Medulla oblongata (tissue), 1 donor: ENCODE measurements around the gene TEX36.
"Not testable (repeated sequence)": the region's sequence is repeated elsewhere in the genome, so short reads cannot be mapped to it uniquely, and the experiment has no call there.

Experiments used
- DNase-seq: peaks from one replicate; pipeline ENCODE4 v3.0.0-alpha.2; 2015; ENCODE audit errors: extremely low spot score

Gene TEX36

GRCh38 chr10:125631806-125632205, 51.2 kb downstream of the TEX36 start:
- no peak for DNase-seq

DNA sequence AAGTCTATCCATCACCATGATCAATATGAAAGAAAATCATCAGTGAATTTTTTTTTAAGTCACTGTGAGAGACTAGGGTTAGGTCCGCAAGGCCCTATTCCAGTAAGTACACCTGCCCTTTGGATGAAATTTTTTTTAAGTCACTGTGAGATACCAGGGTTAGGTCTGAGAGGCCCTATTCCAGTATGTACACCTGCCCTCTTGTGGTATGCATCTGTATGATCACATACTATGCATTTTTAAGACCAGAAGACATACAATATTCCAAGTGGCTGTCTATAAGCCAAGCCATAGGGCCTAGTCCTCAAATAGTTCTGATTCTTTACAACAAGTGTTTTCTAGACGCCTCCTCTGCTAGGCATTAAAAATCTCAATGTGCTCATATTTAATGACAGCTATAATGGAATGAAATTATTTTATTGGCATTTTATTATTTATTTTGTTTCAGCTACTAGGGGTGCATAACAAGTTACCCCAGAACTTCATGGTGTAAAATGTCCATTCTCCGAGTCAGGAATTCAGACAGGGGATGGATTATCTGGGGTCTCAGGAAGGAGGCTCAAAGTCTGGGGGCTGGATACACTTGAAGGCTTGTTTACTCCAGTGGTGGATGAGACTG, 53.1 kb downstream of the TEX36 start:
- no peak for DNase-seq

DNA sequence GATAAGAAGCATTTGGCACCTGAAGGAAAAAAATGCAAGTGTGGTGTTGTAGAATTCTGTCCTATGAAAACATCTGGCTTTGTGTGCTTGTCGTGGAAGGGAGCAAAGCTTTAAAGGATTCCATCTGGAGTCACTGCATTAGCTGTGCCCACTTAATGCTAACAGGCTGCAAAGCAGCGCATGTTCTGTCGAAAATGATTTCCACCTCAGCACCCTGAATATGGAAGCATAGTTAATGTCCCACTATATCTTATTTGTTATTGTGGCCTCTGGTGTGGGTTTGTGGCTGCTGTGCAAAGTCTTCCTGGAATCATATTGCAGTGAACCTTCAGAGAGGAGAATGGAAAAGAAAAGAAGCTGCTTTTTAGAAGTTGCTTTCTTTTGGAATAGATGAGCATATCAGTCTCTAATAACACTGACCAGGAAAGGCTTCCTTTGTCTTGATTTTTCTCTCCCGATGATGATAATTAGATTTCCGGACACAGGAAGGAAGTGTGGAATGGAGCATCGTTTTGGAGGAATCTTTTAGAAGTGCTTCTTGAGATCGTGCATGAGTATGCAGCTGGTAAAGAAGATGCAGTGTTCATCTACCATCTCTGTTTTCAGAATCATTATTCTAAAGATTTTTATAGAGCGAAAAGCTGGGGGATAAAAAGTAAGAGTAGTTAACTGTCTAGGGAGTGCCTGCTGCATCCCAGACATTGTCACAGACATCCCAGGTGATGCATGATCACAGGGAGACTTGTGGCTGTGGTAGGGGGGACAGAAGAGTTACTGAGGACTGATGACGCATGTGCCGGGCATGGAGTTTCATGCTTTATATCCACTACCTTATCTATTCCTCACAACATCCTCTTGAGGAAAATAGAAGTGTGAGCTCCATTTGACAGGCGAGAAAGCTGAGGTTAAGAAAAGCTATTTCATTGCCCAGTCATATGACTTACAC, 54.6 kb downstream of the TEX36 start:
- no peak for DNase-seq

- DNase-seq = no peak
Measured at GRCh38 chr10:125627646-125628045, 55.3 kb downstream of the TEX36 start.

DNA sequence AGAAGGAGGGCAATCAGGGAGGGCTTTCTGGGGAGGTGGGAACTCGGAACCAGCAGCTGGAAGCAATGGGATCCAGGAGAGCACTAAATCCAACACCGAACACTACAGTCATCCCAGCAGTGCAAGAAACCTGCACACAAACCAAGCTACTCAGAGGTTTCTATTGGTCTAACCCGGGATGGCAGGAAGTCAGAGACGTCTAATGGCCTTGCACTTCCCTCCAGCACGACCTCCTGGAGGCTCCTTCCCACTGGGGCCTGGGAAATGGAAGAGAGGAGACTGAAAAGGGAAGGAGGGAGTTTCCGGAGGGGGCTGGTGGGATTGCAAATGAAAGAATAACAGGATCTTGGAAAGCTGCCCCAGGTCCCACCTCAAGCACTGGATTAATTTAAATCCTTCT, 56.3 kb downstream of the TEX36 start:
- no peak for DNase-seq

GRCh38 chr10:125625586-125625985, 57.4 kb downstream of the TEX36 start:
- DNase-seq = no peak

DNA sequence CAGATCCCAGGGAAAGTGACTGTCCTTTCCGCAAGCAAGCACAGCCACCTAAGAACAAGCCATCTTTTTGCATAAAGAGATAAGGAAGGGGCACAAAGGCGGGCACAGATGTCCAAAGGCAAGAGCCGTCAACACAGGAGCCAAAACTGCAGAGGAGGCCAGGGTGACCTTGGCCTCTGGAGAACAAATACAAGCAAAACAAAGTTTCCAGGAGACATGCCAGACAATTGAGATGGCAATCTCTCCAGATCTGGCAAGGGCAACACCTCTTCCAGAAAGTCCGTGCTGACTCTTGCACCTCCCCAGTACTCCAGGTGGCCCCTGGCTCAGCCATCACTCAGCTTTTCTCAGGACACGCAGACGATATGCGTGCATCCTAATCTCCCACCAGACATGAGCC, 58.2 kb downstream of the TEX36 start:
- DNase-seq = no peak

- no peak for DNase-seq
Measured at GRCh38 chr10:125621052-125621451, 61.9 kb downstream of the TEX36 start.

GRCh38 chr10:125620401-125620800, 62.6 kb downstream of the TEX36 start:
- no peak for DNase-seq

GRCh38 chr10:125613062-125613461, 69.9 kb downstream of the TEX36 start:
- not testable (repeated sequence) for DNase-seq

DNA sequence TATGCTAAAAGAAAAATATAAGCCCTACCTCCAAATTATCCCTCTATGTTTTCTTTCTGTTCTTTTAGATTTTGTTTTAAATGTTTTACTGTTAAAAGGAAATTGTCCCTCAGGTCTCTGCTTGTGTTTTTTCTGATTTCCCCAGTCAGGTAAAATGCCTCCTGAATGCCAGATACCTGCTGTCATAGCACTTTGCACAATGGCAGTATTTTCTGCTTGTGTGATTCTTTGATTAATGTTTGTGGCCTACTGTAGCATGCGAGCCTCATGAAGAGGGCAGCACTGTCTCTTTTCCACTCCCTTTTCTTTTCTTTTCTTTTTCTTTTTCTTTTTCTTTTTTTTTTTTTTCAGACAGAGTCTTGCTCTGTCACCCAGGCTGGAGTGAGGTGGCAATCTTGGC, 71.2 kb downstream of the TEX36 start:
- no peak for DNase-seq

- no peak for DNase-seq
Measured at GRCh38 chr10:125611216-125611615, 71.7 kb downstream of the TEX36 start.

DNA sequence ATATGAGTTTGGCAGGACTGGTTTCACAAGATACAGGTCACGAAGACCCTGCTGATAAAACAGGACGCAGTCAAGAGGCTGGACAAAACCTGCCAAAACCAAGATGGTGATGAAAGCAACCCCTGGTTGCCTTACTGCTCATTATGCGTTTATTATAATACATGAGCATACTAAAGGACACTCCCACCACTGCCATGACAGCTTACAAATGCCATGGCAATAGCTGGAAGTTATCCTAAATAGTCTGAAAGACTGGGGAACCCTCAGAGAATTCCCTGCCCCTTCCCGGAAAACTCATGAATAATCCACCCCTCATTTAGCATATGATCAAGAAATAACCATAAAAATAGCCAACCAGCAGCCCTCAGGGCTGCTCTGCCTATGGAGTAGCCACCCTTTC, 73.1 kb downstream of the TEX36 start:
- DNase-seq = no peak

GRCh38 chr10:125608474-125608873, 74.5 kb downstream of the TEX36 start:
- no peak for DNase-seq

GRCh38 chr10:125607689-125608290, 75.2 kb downstream of the TEX36 start:
- DNase-seq = no peak

DNA sequence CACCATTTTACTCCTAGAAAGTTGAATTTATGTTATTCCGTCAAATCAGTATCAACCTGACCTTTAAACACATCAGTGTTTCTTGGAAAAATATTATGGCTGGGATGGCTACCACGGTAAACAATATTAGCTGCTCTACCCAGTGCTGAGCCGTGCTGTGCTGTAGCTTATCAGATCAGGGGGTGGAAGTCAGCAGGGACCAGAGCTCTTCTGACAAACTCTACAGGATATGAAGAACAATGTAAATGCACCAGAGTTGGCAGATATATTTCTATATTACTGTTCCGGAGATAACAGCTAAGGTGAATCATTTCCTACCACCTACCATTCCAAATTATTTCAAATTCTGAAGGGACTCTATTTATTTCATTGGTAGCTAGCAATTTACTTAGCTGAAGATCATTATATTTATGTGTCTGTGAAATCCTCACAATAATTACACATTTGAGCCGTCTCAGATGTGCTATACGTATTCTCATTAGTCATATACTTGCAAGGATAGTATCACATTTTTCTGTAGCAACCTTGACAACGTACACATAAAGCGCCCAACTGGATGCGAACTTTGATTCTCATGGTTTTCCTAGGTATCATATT, 76.5 kb downstream of the TEX36 start:
- no peak for DNase-seq
